Measurements from ENCODE around the gene SSU72. TPM values are rescaled to one million over a fixed set of nuclear protein-coding genes. Genes with fewer than 3 reads are reported as not detected.
"Not testable (repeated sequence)": the region's sequence is repeated elsewhere in the genome, so short reads cannot be mapped to it uniquely, and the experiment has no call there.

Gene SSU72
- polyA plus RNA-seq, 3 donors = 78.5 to 81.6 (median 79.1) TPM

- DNase-seq (ENCODE audit: low read depth in 3 of 3, low spot score in 2 of 3) = not testable (repeated sequence)
These were observed 40.8 kb downstream of the SSU72 start for GRCh38 chr1:1533894-1534291.

- not testable (repeated sequence) for DNase-seq (ENCODE audit: low read depth in 3 of 3, low spot score in 2 of 3)
These were observed 41.3 kb downstream of the SSU72 start for GRCh38 chr1:1533176-1533893.

GRCh38 chr1:1531947-1532346, 42.7 kb downstream of the SSU72 start:
- no peak for DNase-seq (ENCODE audit: low read depth in 3 of 3, low spot score in 2 of 3)

- no peak for DNase-seq (ENCODE audit: low read depth in 3 of 3, low spot score in 2 of 3)
These were observed 44.7 kb downstream of the SSU72 start for GRCh38 chr1:1529936-1530335.

- no peak for DNase-seq (ENCODE audit: low read depth in 3 of 3, low spot score in 2 of 3)
These were observed 45.3 kb downstream of the SSU72 start for GRCh38 chr1:1529321-1529720.

GRCh38 chr1:1528301-1529267, 46.1 kb downstream of the SSU72 start:
- DNase-seq (ENCODE audit: low read depth in 3 of 3, low spot score in 2 of 3) = no peak

- DNase-seq (ENCODE audit: low read depth in 3 of 3, low spot score in 2 of 3) = no peak
These were observed 47.4 kb downstream of the SSU72 start for GRCh38 chr1:1527092-1527816.

GRCh38 chr1:1526476-1526875, 48.2 kb downstream of the SSU72 start:
- DNase-seq (ENCODE audit: low read depth in 3 of 3, low spot score in 2 of 3) = not testable (repeated sequence)

GRCh38 chr1:1524750-1525383, 49.8 kb downstream of the SSU72 start:
- DNase-seq (ENCODE audit: low read depth in 3 of 3, low spot score in 2 of 3) = not testable (repeated sequence)

- DNase-seq (ENCODE audit: low read depth in 3 of 3, low spot score in 2 of 3) = not testable (repeated sequence)
These were observed 51.0 kb downstream of the SSU72 start for GRCh38 chr1:1523651-1524050.

GRCh38 chr1:1523226-1523625, 51.4 kb downstream of the SSU72 start:
- not testable (repeated sequence) for DNase-seq (ENCODE audit: low read depth in 3 of 3, low spot score in 2 of 3)

GRCh38 chr1:1522536-1522935, 52.1 kb downstream of the SSU72 start:
- DNase-seq (ENCODE audit: low read depth in 3 of 3, low spot score in 2 of 3) = not testable (repeated sequence)

- DNase-seq (ENCODE audit: low read depth in 3 of 3, low spot score in 2 of 3) = no peak
These were observed 53.3 kb downstream of the SSU72 start for GRCh38 chr1:1521331-1521730.

GRCh38 chr1:1519805-1520505, 54.7 kb downstream of the SSU72 start:
- not testable (repeated sequence) for DNase-seq (ENCODE audit: low read depth in 3 of 3, low spot score in 2 of 3)

- DNase-seq (ENCODE audit: low read depth in 3 of 3, low spot score in 2 of 3) = not testable (repeated sequence)
These were observed 56.0 kb downstream of the SSU72 start for GRCh38 chr1:1518621-1519007.

GRCh38 chr1:1517973-1518620, 56.6 kb downstream of the SSU72 start:
- no peak for DNase-seq (ENCODE audit: low read depth in 3 of 3, low spot score in 2 of 3)

- DNase-seq (ENCODE audit: low read depth in 3 of 3, low spot score in 2 of 3) = not testable (repeated sequence)
These were observed 57.7 kb downstream of the SSU72 start for GRCh38 chr1:1516923-1517322.

- not testable (repeated sequence) for DNase-seq (ENCODE audit: low read depth in 3 of 3, low spot score in 2 of 3)
These were observed 60.3 kb downstream of the SSU72 start for GRCh38 chr1:1514376-1514775.

GRCh38 chr1:1513675-1514074, 61.0 kb downstream of the SSU72 start:
- not testable (repeated sequence) for DNase-seq (ENCODE audit: low read depth in 3 of 3, low spot score in 2 of 3)
